ENCODE measurements around the gene NBL1. TPM values are rescaled to one million over a fixed set of nuclear protein-coding genes. Genes with fewer than 3 reads are reported as not detected.

NBL1 gene
- total and polyA plus RNA-seq, 4 experiments from 2014 or later, result 8.9 to 24.6 (median 17.4) TPM

DNA sequence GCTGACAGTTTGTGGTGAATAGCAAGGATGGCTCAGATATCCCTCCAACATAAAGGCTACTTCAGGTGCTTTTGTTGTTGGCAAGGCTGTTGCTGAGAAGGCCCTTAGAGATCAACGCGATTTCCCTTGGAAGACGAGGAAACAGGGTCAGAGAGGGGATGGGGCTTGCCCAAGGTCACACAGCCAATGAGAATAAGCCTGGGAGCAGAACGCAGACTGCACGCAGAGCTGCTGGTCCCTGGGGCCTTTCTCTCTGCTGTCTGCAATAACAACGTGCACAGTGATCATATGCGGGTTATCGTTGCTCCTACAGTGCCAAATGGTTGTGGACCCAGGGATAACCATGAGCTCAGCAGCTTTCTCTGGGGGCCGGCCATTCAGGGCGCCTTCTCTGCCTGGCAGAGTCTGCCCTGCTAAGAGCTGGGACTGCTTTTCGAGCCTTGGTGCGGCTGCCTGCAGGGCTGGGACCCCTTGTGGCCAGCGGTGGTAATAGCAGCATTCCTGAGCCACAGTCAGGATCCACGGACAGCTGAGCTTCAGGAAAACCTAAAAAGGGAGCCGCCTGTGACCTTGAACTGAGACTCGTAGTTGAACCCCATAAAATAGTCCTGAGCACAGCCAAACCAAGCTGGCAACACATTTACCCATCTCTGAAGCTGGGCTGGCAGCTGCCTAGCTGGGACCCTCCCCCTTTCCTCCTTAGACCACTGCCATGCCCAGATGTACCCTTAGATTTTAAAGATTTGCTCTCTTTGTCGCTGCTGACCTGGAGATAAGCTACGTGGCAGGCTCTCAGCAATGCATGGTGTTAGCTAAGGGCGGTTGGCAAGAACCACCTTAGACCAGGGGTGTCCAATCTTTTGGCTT lies 60.4 kb downstream of the NBL1 start:
- ChIA-PET POLR2A (ENCODE audit: partially characterized antibody) (interaction anchor here (1.3 to 1.5 kb wide), 2 partner anchors 42 to 45 kb away, joined by 4 to 8 read pairs; no protein-coding TSS in a partner anchor), CTCF (ENCODE audit: partially characterized antibody) (interaction anchor here (0.9 to 6.5 kb wide), 19 partner anchors 9 to 64 kb away, joined by 3 to 177 read pairs (median 6); partner anchors contain the start of gene HTR6)
- H3K4me3 ChIP-seq (ENCODE audit: low read length in 2 of 2), result no peak overlapping the region
- no peak overlapping the region for H3K4me3 Mint-ChIP-seq
- H3K27ac ChIP-seq (ENCODE audit: low read depth, low read length), result no peak overlapping the region
- no peaks in the 10 kb centered on the region for H3K27me3 ChIP-seq (ENCODE audit: insufficient read depth, low read length)
- DNase-seq, result peak; percentile 42 to 68 (median 57)
- peaks cover 8% of the 10 kb centered on the region for H3K4me1 ChIP-seq (ENCODE audit: insufficient read depth, low read length)
- H3K36me3 Mint-ChIP-seq, result peaks cover 15% of the 10 kb centered on the region in 2 donors
- no peaks in the 10 kb centered on the region for H3K9me3 Mint-ChIP-seq
- H3K36me3 ChIP-seq (ENCODE audit: insufficient read depth, low read length), result no peaks in the 10 kb centered on the region
- no peaks in the 10 kb centered on the region for H3K9me3 ChIP-seq (ENCODE audit: control insufficient read depth in 1 of 2, low read length in 2 of 2)
- intact Hi-C loops (cut with micrococcal nuclease), result loop anchor here (1.0 kb wide), 1 partner anchor 43 kb away; no protein-coding TSS in a partner anchor
- peak overlapping the region in 1 of 7 donors; percentile 72 for H3K27ac Mint-ChIP-seq
- H3K4me1 Mint-ChIP-seq, result peaks cover 2 to 13% (median 7%) of the 10 kb centered on the region in 4 donors
- H3K27me3 Mint-ChIP-seq, result no peaks in the 10 kb centered on the region

DNA sequence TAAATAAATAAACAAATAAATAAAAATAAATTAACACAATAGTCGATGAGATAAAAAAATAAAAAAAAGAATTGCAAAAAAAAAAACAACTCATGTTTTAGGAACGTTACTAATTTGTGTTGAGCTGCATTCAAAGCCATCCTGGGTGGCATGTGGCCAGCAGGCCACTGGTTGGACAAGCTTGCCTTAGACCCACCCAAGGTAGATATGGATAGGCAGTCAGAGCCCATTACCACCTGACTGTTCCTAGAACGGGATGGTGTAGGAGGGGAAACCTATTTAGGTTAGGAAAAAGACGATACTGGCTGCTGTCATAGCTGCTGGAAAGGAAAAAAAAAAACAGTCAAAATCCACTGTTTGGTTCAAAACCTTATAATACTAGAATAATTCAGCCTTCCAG lies 61.4 kb downstream of the NBL1 start:
- POLR2A ChIA-PET (ENCODE audit: partially characterized antibody), result interaction anchor here (0.7 kb wide), 1 partner anchor 43 kb away, joined by 3 read pairs; no protein-coding TSS in a partner anchor
- H3K4me3 Mint-ChIP-seq, result no peak overlapping the region

DNA sequence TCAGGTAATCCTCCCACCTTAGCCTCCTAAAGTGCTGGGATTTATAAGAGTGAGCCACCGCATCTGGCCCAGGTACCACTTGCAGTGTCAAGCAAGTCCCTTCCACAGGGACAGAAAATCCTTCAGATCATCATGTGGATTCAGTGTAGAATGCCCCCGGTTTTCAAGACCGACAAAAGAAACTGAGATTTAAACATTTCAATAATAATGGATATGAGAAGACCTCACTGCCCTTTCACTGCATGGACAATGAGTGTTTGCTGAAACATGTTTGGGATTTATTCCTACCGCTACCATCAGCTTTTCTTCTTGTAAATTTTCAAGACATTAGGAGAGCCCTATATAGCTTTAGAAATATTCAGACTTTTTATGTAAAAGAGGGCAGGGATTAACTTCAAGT lies 62.0 kb downstream of the NBL1 start:
- ChIA-PET CTCF (ENCODE audit: partially characterized antibody) (interaction anchor here (0.7 to 6.5 kb wide), 6 partner anchors 9 to 44 kb away, joined by 3 to 177 read pairs (median 4); partner anchors contain the start of gene HTR6), POLR2A (ENCODE audit: partially characterized antibody) (no interaction called here)
- Mint-ChIP-seq H3K36me3 (peaks cover 14 to 22% of the 10 kb centered on the region in 2 donors), H3K4me3 (no peak overlapping the region), H3K4me1 (peaks cover 10 to 22% (median 16%) of the 10 kb centered on the region in 4 donors), H3K27me3 (no peaks in the 10 kb centered on the region), H3K27ac (peak overlapping the region in 1 of 7 donors; percentile 69), H3K9me3 (no peaks in the 10 kb centered on the region)
- Histone ChIP-seq H3K27me3 (ENCODE audit: insufficient read depth, low read length) (no peaks in the 10 kb centered on the region), H3K4me3 (ENCODE audit: low read length in 2 of 2) (no peak overlapping the region), H3K9me3 (ENCODE audit: control insufficient read depth in 1 of 2, low read length in 2 of 2) (no peaks in the 10 kb centered on the region), H3K27ac (ENCODE audit: low read depth, low read length) (no peak overlapping the region), H3K36me3 (ENCODE audit: insufficient read depth, low read length) (no peaks in the 10 kb centered on the region), H3K4me1 (ENCODE audit: insufficient read depth, low read length) (peaks cover 17% of the 10 kb centered on the region)
- intact Hi-C loops (cut with micrococcal nuclease), result no loop called here
- DNase-seq, result no peak

More for the DNA sequence above, 61.4 kb downstream of the NBL1 start:
- intact Hi-C loops (cut with micrococcal nuclease), result no loop called here
- no peak overlapping the region for H3K27ac ChIP-seq (ENCODE audit: low read depth, low read length)
- no peaks in the 10 kb centered on the region for H3K27me3 Mint-ChIP-seq
- no peaks in the 10 kb centered on the region for H3K9me3 Mint-ChIP-seq
- H3K4me3 ChIP-seq (ENCODE audit: low read length in 2 of 2), result no peak overlapping the region
- peak overlapping the region in 1 of 7 donors; percentile 68 for H3K27ac Mint-ChIP-seq
- H3K27me3 ChIP-seq (ENCODE audit: insufficient read depth, low read length), result no peaks in the 10 kb centered on the region
- no peaks in the 10 kb centered on the region for H3K9me3 ChIP-seq (ENCODE audit: control insufficient read depth in 1 of 2, low read length in 2 of 2)
- peaks cover 13 to 16% of the 10 kb centered on the region in 2 donors for H3K36me3 Mint-ChIP-seq
- CTCF ChIA-PET (ENCODE audit: partially characterized antibody), result interaction anchor here (0.7 to 6.5 kb wide), 15 partner anchors 9 to 63 kb away, joined by 3 to 177 read pairs (median 4); partner anchors contain the start of gene HTR6
- H3K4me1 Mint-ChIP-seq, result peaks cover 3 to 15% (median 9%) of the 10 kb centered on the region in 4 donors
- H3K4me1 ChIP-seq (ENCODE audit: insufficient read depth, low read length), result peaks cover 10% of the 10 kb centered on the region
- no peak for DNase-seq
- H3K36me3 ChIP-seq (ENCODE audit: insufficient read depth, low read length), result no peaks in the 10 kb centered on the region

Other genes with a start within 250 kb of the NBL1 start
- gene CAPZB, start 158.8 kb upstream of the NBL1 start, total RNA-seq, result 100 to 1,000 TPM; 244 to 255 TPM
- gene CAPZB, start 158.8 kb upstream of the NBL1 start, polyA plus RNA-seq, result 100 to 1,000 TPM; 436 to 602 TPM
- under 1 TPM; 0.33 to 0.44 TPM for gene HTR6, start 20.6 kb downstream of the NBL1 start, total RNA-seq
- gene HTR6, start 20.6 kb downstream of the NBL1 start, polyA plus RNA-seq, result 1 to 10 TPM in 1 of 2 donors, not detected in 1; 1.1 TPM
- 10 to 100 TPM; 28.6 to 32.7 TPM for gene TMCO4, start 155.6 kb downstream of the NBL1 start, total RNA-seq
- gene TMCO4, start 155.6 kb downstream of the NBL1 start, polyA plus RNA-seq, result 10 to 100 TPM; 14.9 to 16.8 TPM
- gene RNF186, start 171.0 kb downstream of the NBL1 start, total RNA-seq, result not detected
- not detected for gene RNF186, start 171.0 kb downstream of the NBL1 start, polyA plus RNA-seq
- 10 to 100 TPM; 18.4 to 18.7 TPM for gene OTUD3, start 238.1 kb downstream of the NBL1 start, total RNA-seq
- 1 to 10 TPM; 1.8 to 3.1 TPM for gene OTUD3, start 238.1 kb downstream of the NBL1 start, polyA plus RNA-seq

Measured in CD4-positive, alpha-beta memory T cell (primary cell).